K562 (cell line): Measurements from ENCODE around the gene PPP6R1. TPM values are rescaled to one million over a fixed set of nuclear protein-coding genes. Genes with fewer than 3 reads are reported as not detected.

Experiments
- ATAC-seq: fragments of 200-7000 bp; cut with Tn5 transposase; 3 replicates; pipeline ENCODE4 v1.9.1; 2020; ENCODE audit warnings: moderate library complexity
- BruUV-seq: library from RNA; stranded (reverse); fragments of 400-500 nt; replicated peaks from 2 replicates; lab custom pipeline; 2021; lab: Mats Ljungman, UMichigan
- CTCF ChIA-PET: fragments of 300-600 bp; formaldehyde crosslinking; extraction: SDS; loops from one replicate; lab custom pipeline; 2021; ENCODE audit warnings: low intra/inter-chr PET ratio; lab: Yijun Ruan, JAX
- POLR2A ChIA-PET: fragments of 300-600, 350-650 bp; sonication (Branson Sonifier 250); formaldehyde crosslinking; extraction: SDS; loops from one replicate; lab custom pipeline; 2021; ENCODE audit warnings: antibody characterized with exemption, inconsistent platforms; lab: Yijun Ruan, JAX
- DNase-seq, 4 experiments: peaks; one replicate each; pipeline versions ENCODE4 v3.0.0 to v3.0.0-alpha.2; 2011 to 2018; ENCODE audit warnings: low spot score in 3 of 4, mixed read lengths in 3 of 4; ENCODE audit errors: extremely low read depth in 1 of 4
- FAIRE-seq: peaks from 2 replicates; lab custom pipeline; 2011; peaks lifted over from hg19 to GRCh38; lab: Jason Lieb, UNC
- H2AFZ ChIP-seq: 2 replicates; pipeline ENCODE4 v1.6.0; 2011; ENCODE audit warnings: low read depth, low read length, control low read depth, inconsistent platforms
- H3K27ac ChIP-seq: fragments of 200-600 bp; 3 replicates; pipeline ENCODE4 v1.8.0; 2011; ENCODE audit warnings: low read depth, mild to moderate bottlenecking, control low read depth, inconsistent platforms, low read length, moderate library complexity, mixed read lengths; ENCODE audit errors: extremely low read depth
- H3K27me3 ChIP-seq, 2 experiments: fragments of 300-600 bp in 1 of 2; 2 replicates in 1 of 2; 3 replicates in 1 of 2; pipeline versions ENCODE4 v1.6.0 to v1.8.0; 2011; ENCODE audit warnings: inconsistent platforms in 2 of 2, low read length in 2 of 2, mild to moderate bottlenecking in 1 of 2, mixed read lengths in 1 of 2, moderate library complexity in 1 of 2; ENCODE audit not compliant: control insufficient read depth in 2 of 2, insufficient read depth in 2 of 2
- H3K36me3 ChIP-seq: fragments of 300-600 bp; 3 replicates; pipeline ENCODE4 v1.8.0; 2011; ENCODE audit warnings: mild to moderate bottlenecking, low read length, inconsistent platforms; ENCODE audit not compliant: control insufficient read depth, insufficient read depth
- H3K4me1 ChIP-seq, 2 experiments: fragments of 200-600 bp in 1 of 2; replicated peaks in 1 of 2; 2 replicates in 1 of 2; 3 replicates in 1 of 2; pipeline versions ENCODE4 v1.5.1 to v1.8.0; 2011; ENCODE audit warnings: inconsistent platforms in 2 of 2, low read length in 2 of 2, mild to moderate bottlenecking in 1 of 2, mixed read lengths in 1 of 2, moderate library complexity in 1 of 2; ENCODE audit not compliant: control insufficient read depth in 2 of 2, insufficient read depth in 2 of 2
- H3K4me2 ChIP-seq: 2 replicates; pipeline ENCODE4 v1.6.1; 2011; ENCODE audit warnings: low read length, control low read depth, inconsistent platforms, mixed read lengths; ENCODE audit not compliant: insufficient read depth
- H3K4me3 ChIP-seq: fragments of 200-600 bp; sonication (generic), shearing (Covaris generic); 2 replicates; pipeline ENCODE4 v1.5.1; 2016; ENCODE audit warnings: control low read depth, inconsistent platforms
- H3K79me2 ChIP-seq: fragments of 200-600 bp; 3 replicates; pipeline ENCODE4 v1.8.0; 2011; ENCODE audit warnings: low read length, inconsistent platforms; ENCODE audit not compliant: control insufficient read depth, insufficient read depth
- H3K9ac ChIP-seq, 2 experiments: 2 replicates each; pipeline versions ENCODE4 v1.6.0 to v1.6.1; 2011; ENCODE audit warnings: low read depth in 2 of 2, low read length in 2 of 2, control low read depth in 1 of 2, inconsistent platforms in 1 of 2, mild to moderate bottlenecking in 1 of 2, mixed read lengths in 1 of 2; ENCODE audit not compliant: insufficient read depth in 1 of 2
- H3K9me1 ChIP-seq: one replicate; pipeline ENCODE4 v1.6.0; 2011; ENCODE audit warnings: inconsistent platforms, mild to moderate bottlenecking, low read length, moderate library complexity; ENCODE audit not compliant: control insufficient read depth, insufficient read depth
- H3K9me3 ChIP-seq: replicated peaks from 2 replicates; pipeline ENCODE4 v1.5.1; 2011; ENCODE audit warnings: low read depth, low read length, inconsistent platforms; ENCODE audit not compliant: control insufficient read depth, insufficient read depth
- H4K20me1 ChIP-seq: replicated peaks from 2 replicates; pipeline ENCODE4 v1.6.1; 2011; ENCODE audit warnings: low read length, inconsistent platforms, mixed read lengths; ENCODE audit not compliant: control insufficient read depth, insufficient read depth
- EGR1 ChIP-seq: fragments of 450-650 bp; conservative IDR thresholded peaks from 2 replicates; pipeline ENCODE4 v1.6.1; 2017; ENCODE audit warnings: mild to moderate bottlenecking
- KLF16 ChIP-seq: IDR thresholded peaks from 2 replicates; pipeline ENCODE4 v1.6.1; 2016; ENCODE audit warnings: antibody characterized with exemption
- NCOA6 ChIP-seq: fragments of 450-650 bp; IDR thresholded peaks from 2 replicates; pipeline ENCODE4 v1.6.1; 2017; ENCODE audit warnings: mild to moderate bottlenecking
- PHF8 ChIP-seq: fragments of 200-600 bp; sonication (generic); IDR thresholded peaks from 2 replicates; pipeline ENCODE4 v1.6.1; 2012; ENCODE audit warnings: mixed run types, mild to moderate bottlenecking, inconsistent platforms, low read length, moderate library complexity, borderline replicate concordance
- SRSF1 ChIP-seq: fragments of 200-400 bp; formaldehyde crosslinking; IDR thresholded peaks from 2 replicates; pipeline ENCODE4 v1.6.1; 2017; ENCODE audit warnings: mild to moderate bottlenecking, low read depth, low read length, moderate library complexity
- WGBS: fragments of 100-300 bp; shearing (Covaris generic); methylation state at CpG from one replicate; pipeline ENCODE4 v1.1.6; 2016; ENCODE audit warnings: low coverage, mixed read lengths; ENCODE audit not compliant: insufficient coverage; ENCODE audit errors: missing lambda C conversion rate; 5-methylcytosine and 5-hydroxymethylcytosine counted together
- in situ Hi-C: fragments of 300-500 bp; cut with MboI; formaldehyde crosslinking; loops from 4 replicates; pipeline ENCODE4 v1.15.0; 2018; ENCODE audit warnings: inconsistent platforms, mixed read lengths
- intact Hi-C: fragments of 100-400 bp; cut with micrococcal nuclease; formaldehyde crosslinking; loops from 2 replicates; pipeline ENCODE4 v1.14.2; 2022
- polyA plus RNA-seq, 8 experiments: library from polyadenylated mRNA; depleted of rRNA in 4 of 8; stranded (reverse) in 5 of 8; unstranded in 3 of 8; fragments of >200 nt; fragmentation: Nextera tagmentation in 2 of 8; fragmentation: Illumina TruSeq in 1 of 8; extraction: Ambion mirVana in 2 of 8; extraction: Trizol in 1 of 8; gene quantifications; 2 replicates each; pipeline versions ENCODE4 v1.2.1 to v1.2.3, GENCODE V29; 2011 to 2014; ENCODE audit warnings: inconsistent platforms in 1 of 8, missing spikeins in 1 of 8
- total RNA-seq, 7 experiments: library from RNA; depleted of rRNA in 6 of 7; stranded (reverse); fragments of >200 nt in 6 of 7; fragmentation: Illumina TruSeq in 2 of 7; extraction: Trizol in 2 of 7; gene quantifications; 2 replicates each; pipeline versions ENCODE4 v1.2.1 to v1.2.3, GENCODE V29; 2011 to 2021; ENCODE audit warnings: low replicate concordance in 1 of 7
- TF ChIP-seq, protein P1 (sequence below): IDR thresholded peaks from 2 replicates; pipeline ENCODE4 v1.6.1; 2011; ENCODE audit warnings: borderline replicate concordance, low read depth, mild to moderate bottlenecking, moderate library complexity, low read length; ENCODE audit not compliant: insufficient read depth, poor library complexity, severe bottlenecking
- TF ChIP-seq, protein P2 (sequence below), 2 experiments: fragments of 450-650 bp; IDR thresholded peaks; 2 replicates each; pipeline ENCODE4 v1.6.1; 2018; ENCODE audit warnings: mild to moderate bottlenecking in 2 of 2, low read depth in 1 of 2; ENCODE audit not compliant: partially characterized antibody in 2 of 2

PPP6R1 gene
- total and polyA plus RNA-seq, 9 of the 15 experiments (the other 6 are each of a cell fraction or from before 2014, with no cell fraction given) = 0.48 to 135 (median 37.2) TPM

DNA sequence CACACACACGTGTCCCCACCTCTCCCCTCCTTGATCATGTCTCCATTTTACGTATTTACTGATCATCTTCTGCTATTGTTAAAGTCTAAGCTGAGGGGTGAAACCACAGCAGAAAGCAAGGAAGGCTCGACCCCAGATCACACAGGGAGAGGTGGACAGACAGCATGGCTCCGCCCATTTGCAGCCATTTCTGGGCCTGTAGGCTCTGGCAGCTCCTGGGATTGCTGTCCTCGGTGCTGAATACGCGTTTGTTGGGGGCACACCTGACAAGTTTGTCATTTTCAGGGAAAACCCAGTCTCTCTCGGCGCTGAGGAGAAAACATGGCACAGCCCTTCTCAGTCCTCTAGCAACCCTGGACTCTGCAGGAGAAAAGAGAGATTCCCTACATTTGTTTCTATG, 38.3 kb downstream of the PPP6R1 start (continued):
- TF ChIP-seq, protein P1, sequence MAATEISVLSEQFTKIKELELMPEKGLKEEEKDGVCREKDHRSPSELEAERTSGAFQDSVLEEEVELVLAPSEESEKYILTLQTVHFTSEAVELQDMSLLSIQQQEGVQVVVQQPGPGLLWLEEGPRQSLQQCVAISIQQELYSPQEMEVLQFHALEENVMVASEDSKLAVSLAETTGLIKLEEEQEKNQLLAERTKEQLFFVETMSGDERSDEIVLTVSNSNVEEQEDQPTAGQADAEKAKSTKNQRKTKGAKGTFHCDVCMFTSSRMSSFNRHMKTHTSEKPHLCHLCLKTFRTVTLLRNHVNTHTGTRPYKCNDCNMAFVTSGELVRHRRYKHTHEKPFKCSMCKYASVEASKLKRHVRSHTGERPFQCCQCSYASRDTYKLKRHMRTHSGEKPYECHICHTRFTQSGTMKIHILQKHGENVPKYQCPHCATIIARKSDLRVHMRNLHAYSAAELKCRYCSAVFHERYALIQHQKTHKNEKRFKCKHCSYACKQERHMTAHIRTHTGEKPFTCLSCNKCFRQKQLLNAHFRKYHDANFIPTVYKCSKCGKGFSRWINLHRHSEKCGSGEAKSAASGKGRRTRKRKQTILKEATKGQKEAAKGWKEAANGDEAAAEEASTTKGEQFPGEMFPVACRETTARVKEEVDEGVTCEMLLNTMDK = no peak
- TF ChIP-seq KLF16 = no peak
- TF ChIP-seq NCOA6 = no peak

DNA sequence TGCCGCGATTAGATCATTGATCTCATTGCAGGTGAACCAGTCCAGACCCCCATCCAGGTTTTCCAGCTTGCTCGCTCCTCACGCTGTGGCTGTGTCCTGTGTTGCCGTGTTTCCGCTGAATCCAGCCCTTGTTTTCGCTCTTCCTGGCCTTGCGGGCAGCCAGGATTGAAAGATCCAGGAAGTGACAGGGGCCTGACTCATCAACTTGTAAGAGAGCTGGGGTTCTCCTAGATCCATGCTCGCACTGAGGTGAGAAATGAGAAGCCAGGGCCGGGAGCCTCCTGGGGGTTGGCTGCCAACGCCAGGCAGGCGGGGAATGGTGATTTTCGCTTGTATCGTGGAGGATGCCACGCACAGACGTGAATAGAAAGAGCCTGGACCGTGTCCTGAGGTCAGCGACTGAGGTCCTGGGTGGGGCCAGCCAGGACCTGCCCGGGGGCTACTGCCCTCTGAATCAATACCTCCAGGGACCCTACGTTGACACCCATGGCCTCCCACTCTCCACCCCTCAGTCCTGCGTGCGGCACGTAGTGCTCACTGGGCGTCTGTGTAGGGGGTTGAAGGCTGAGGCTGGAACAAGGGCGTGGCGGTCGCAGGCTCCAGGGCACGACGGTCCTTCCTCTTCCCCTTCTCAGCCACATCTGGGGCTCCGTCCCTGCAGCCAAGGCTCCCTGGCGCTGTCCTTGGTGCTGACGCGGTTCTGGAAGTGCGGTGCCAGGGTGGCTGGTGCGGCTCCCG, 42.2 kb downstream of the PPP6R1 start:
- peak overlapping the region; percentile 93 for H3K27ac ChIP-seq
- ChIA-PET CTCF (no interaction called here), POLR2A (interaction anchor here (0.5 to 1.9 kb wide), 33 partner anchors 9 to 271 kb away, joined by 3 to 32 read pairs (median 4); partner anchors contain the start of genes KMT5C, PPP6R1, TMEM238 and UBE2S)
- intact Hi-C loops (loop anchor here (1.0 to 5.0 kb wide), 4 partner anchors 38 to 168 kb away; partner anchors contain the start of genes PPP6R1, RPL28 and TMEM238), in situ Hi-C loops (loop anchor here (5.0 kb wide), 1 partner anchor 81 kb away; no protein-coding TSS in a partner anchor)
- 1% methylated on average over 36 of the region's 36 CpGs for WGBS
- H3K9ac ChIP-seq = peak overlapping the region; percentile 92 to 95
- ATAC-seq (peak; percentile 83), FAIRE-seq (peak; percentile 96), DNase-seq (peak; percentile 88 to 99 (median 92))
- peak overlapping the region; percentile 68 for H2AFZ ChIP-seq
- H3K4me2 ChIP-seq = peak overlapping the region; percentile 89
- no peaks in the 10 kb centered on the region for H3K9me1 ChIP-seq
- H3K9me3 ChIP-seq = peaks cover 5% of the 10 kb centered on the region
- H3K36me3 ChIP-seq = no peaks in the 10 kb centered on the region; the same call in 2 of the 3 replicates
- peaks cover 18 to 20% of the 10 kb centered on the region in 2 experiments; a peak in 4 of 5 replicates for H3K4me1 ChIP-seq
- TSS peak; percentile 87 for BruUV-seq
- no peaks in the 10 kb centered on the region for H4K20me1 ChIP-seq
- no peaks in the 10 kb centered on the region for H3K27me3 ChIP-seq
- H3K4me3 ChIP-seq = peak overlapping the region; percentile 57
- peaks cover 4% of the 10 kb centered on the region; the same call in 1 of the 3 replicates for H3K79me2 ChIP-seq
- TF ChIP-seq SRSF1 = no peak
- TF ChIP-seq, protein P2, sequence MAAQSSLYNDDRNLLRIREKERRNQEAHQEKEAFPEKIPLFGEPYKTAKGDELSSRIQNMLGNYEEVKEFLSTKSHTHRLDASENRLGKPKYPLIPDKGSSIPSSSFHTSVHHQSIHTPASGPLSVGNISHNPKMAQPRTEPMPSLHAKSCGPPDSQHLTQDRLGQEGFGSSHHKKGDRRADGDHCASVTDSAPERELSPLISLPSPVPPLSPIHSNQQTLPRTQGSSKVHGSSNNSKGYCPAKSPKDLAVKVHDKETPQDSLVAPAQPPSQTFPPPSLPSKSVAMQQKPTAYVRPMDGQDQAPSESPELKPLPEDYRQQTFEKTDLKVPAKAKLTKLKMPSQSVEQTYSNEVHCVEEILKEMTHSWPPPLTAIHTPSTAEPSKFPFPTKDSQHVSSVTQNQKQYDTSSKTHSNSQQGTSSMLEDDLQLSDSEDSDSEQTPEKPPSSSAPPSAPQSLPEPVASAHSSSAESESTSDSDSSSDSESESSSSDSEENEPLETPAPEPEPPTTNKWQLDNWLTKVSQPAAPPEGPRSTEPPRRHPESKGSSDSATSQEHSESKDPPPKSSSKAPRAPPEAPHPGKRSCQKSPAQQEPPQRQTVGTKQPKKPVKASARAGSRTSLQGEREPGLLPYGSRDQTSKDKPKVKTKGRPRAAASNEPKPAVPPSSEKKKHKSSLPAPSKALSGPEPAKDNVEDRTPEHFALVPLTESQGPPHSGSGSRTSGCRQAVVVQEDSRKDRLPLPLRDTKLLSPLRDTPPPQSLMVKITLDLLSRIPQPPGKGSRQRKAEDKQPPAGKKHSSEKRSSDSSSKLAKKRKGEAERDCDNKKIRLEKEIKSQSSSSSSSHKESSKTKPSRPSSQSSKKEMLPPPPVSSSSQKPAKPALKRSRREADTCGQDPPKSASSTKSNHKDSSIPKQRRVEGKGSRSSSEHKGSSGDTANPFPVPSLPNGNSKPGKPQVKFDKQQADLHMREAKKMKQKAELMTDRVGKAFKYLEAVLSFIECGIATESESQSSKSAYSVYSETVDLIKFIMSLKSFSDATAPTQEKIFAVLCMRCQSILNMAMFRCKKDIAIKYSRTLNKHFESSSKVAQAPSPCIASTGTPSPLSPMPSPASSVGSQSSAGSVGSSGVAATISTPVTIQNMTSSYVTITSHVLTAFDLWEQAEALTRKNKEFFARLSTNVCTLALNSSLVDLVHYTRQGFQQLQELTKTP (IDR thresholded peaks at IDR 0.05; ENCODE audit: low read depth in 1 of 2, partially characterized antibody in 2 of 2) = peak; percentile 76 to 98
- peak; percentile 51 for TF ChIP-seq EGR1
- peak; percentile 59; the same call in 1 of the 2 replicates for TF ChIP-seq PHF8
